Testis (tissue), 2 donors: ENCODE results near the gene COL3A1.

Source experiments
- CTCF ChIP-seq, 3 experiments: fragments of 450-650 bp in 2 of 3; fragments of 200-600 bp in 1 of 3; sonication (generic) in 1 of 3; IDR thresholded peaks; one replicate each; pipeline ENCODE4 v1.5.1; 2016 to 2019; ENCODE audit warnings: antibody characterized with exemption in 3 of 3, mild to moderate bottlenecking in 2 of 3, moderate library complexity in 1 of 3
- POLR2A ChIP-seq: fragments of 450-650 bp; IDR thresholded peaks from one replicate; pipeline ENCODE4 v1.6.1; 2017; ENCODE audit warnings: antibody characterized with exemption, mild to moderate bottlenecking, moderate library complexity

GRCh38 chr2:188957646-188958045, 16.5 kb upstream of the COL3A1 start:
- TF ChIP-seq CTCF (IDR thresholded peaks at IDR 0.05), result no peak
- no peak for TF ChIP-seq POLR2A
